ENCODE data around the gene LRIG2.
A peak's percentile ranks its signal among the peaks of the same experiment; 100 is the strongest.
"Not testable (repeated sequence)": the region's sequence is repeated elsewhere in the genome, so short reads cannot be mapped to it uniquely, and the experiment has no call there.

LRIG2 gene

DNA sequence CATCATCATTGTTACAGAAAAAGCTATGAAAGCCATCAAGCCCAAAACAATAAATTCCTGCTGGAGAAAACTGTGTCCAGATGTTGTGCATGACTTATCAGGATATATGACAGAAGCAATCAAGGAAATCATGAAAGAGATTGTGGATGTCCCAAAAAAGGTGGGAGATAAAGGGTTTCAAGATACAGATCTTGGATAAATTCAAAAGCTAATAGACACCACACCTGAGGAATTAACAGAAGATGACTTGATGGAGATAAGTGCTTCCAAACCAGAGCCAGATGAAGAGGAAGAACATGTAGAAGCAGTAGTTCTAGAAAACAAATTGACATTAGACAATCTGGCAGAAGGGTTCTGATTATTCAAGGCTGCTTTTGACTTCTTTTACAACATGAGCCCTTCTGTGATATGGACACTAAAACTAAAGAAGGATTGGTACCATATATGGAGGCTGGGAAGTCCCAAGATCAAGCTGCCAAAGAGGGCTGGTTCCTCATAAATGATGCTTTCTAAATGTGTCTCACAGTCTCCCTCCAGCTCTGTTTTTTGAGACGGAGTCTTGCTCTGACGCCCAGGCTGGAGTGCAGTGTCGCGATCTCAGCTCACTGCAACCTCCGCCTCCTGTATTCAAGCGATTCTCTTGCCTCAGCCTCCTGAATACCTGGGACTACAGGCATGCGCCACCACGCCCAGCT is 32.1 kb upstream of the LRIG2 start:
- H3K4me3 ChIP-seq (ENCODE audit: low read depth in 1 of 5, low read length in 5 of 5): no peak overlapping the region
- no peak overlapping the region for H3K27ac ChIP-seq (ENCODE audit: low read depth, low read length)
- peaks cover 6 to 31% (median 18%) of the 10 kb centered on the region in 5 donors for H3K4me1 ChIP-seq (ENCODE audit: control insufficient read depth in 5 of 5, insufficient read depth in 5 of 5, low read length in 5 of 5)
- H3K27me3 ChIP-seq (ENCODE audit: control insufficient read depth in 5 of 5, insufficient read depth in 4 of 5, low read length in 5 of 5): no peaks in the 10 kb centered on the region
- no peaks in the 10 kb centered on the region for H3K36me3 ChIP-seq (ENCODE audit: control insufficient read depth in 5 of 5, insufficient read depth in 5 of 5, low read length in 5 of 5)
- H3K9ac ChIP-seq (ENCODE audit: low read length in 5 of 5): no peak overlapping the region
- H3K9me3 ChIP-seq (ENCODE audit: control insufficient read depth in 5 of 5, low read length in 5 of 5): no peaks in the 10 kb centered on the region

GRCh38 chr1:113041569-113042284 is 31.3 kb upstream of the LRIG2 start:
- H3K27ac ChIP-seq (ENCODE audit: low read depth, low read length): no peak overlapping the region
- H3K36me3 ChIP-seq (ENCODE audit: control insufficient read depth in 5 of 5, insufficient read depth in 5 of 5, low read length in 5 of 5): no peaks in the 10 kb centered on the region
- no peak overlapping the region for H3K9ac ChIP-seq (ENCODE audit: low read length in 5 of 5)
- H3K4me3 ChIP-seq (ENCODE audit: low read depth in 1 of 5, low read length in 5 of 5): no peak overlapping the region
- H3K27me3 ChIP-seq (ENCODE audit: control insufficient read depth in 5 of 5, insufficient read depth in 4 of 5, low read length in 5 of 5): no peaks in the 10 kb centered on the region
- no peaks in the 10 kb centered on the region for H3K9me3 ChIP-seq (ENCODE audit: control insufficient read depth in 5 of 5, low read length in 5 of 5)
- H3K4me1 ChIP-seq (ENCODE audit: control insufficient read depth in 5 of 5, insufficient read depth in 5 of 5, low read length in 5 of 5): peaks cover 6 to 31% (median 18%) of the 10 kb centered on the region in 5 donors

GRCh38 chr1:113042285-113043143 is 30.5 kb upstream of the LRIG2 start:
- peak overlapping the region in 3 of 5 donors; percentile 8 to 47 (median 31) for H3K9ac ChIP-seq (ENCODE audit: low read length in 5 of 5)

GRCh38 chr1:113043144-113043488 is 29.9 kb upstream of the LRIG2 start:
- H3K9me3 ChIP-seq (ENCODE audit: control insufficient read depth in 5 of 5, low read length in 5 of 5); H3K27me3 ChIP-seq (ENCODE audit: control insufficient read depth in 5 of 5, insufficient read depth in 4 of 5, low read length in 5 of 5); H3K36me3 ChIP-seq (ENCODE audit: control insufficient read depth in 5 of 5, insufficient read depth in 5 of 5, low read length in 5 of 5): not testable (repeated sequence)
- H3K4me1 ChIP-seq (ENCODE audit: control insufficient read depth in 5 of 5, insufficient read depth in 5 of 5, low read length in 5 of 5): peaks cover 6 to 31% (median 18%) of the 10 kb centered on the region in 5 donors
- peak overlapping the region; percentile 5 to 57 (median 21) for H3K4me3 ChIP-seq (ENCODE audit: low read depth in 1 of 5, low read length in 5 of 5)
- H3K9ac ChIP-seq (ENCODE audit: low read length in 5 of 5): peak overlapping the region in 4 of 5 donors; percentile 31 to 61 (median 42)
- H3K27ac ChIP-seq (ENCODE audit: low read depth, low read length): peak overlapping the region; percentile 90

More at GRCh38 chr1:113042285-113043143, 30.5 kb upstream of the LRIG2 start:
- peak overlapping the region; percentile 5 to 57 (median 21) for H3K4me3 ChIP-seq (ENCODE audit: low read depth in 1 of 5, low read length in 5 of 5)
- no peaks in the 10 kb centered on the region for H3K9me3 ChIP-seq (ENCODE audit: control insufficient read depth in 5 of 5, low read length in 5 of 5)
- H3K27ac ChIP-seq (ENCODE audit: low read depth, low read length): peak overlapping the region; percentile 90
- H3K27me3 ChIP-seq (ENCODE audit: control insufficient read depth in 5 of 5, insufficient read depth in 4 of 5, low read length in 5 of 5): no peaks in the 10 kb centered on the region
- no peaks in the 10 kb centered on the region for H3K36me3 ChIP-seq (ENCODE audit: control insufficient read depth in 5 of 5, insufficient read depth in 5 of 5, low read length in 5 of 5)
- peaks cover 6 to 31% (median 18%) of the 10 kb centered on the region in 5 donors for H3K4me1 ChIP-seq (ENCODE audit: control insufficient read depth in 5 of 5, insufficient read depth in 5 of 5, low read length in 5 of 5)

GRCh38 chr1:113046569-113046968 is 26.4 kb upstream of the LRIG2 start:
- H3K4me3 ChIP-seq (ENCODE audit: low read depth in 1 of 5, low read length in 5 of 5): no peak overlapping the region
- no peaks in the 10 kb centered on the region for H3K36me3 ChIP-seq (ENCODE audit: control insufficient read depth in 5 of 5, insufficient read depth in 5 of 5, low read length in 5 of 5)
- H3K27me3 ChIP-seq (ENCODE audit: control insufficient read depth in 5 of 5, insufficient read depth in 4 of 5, low read length in 5 of 5): no peaks in the 10 kb centered on the region
- no peak overlapping the region for H3K9ac ChIP-seq (ENCODE audit: low read length in 5 of 5)
- no peaks in the 10 kb centered on the region for H3K9me3 ChIP-seq (ENCODE audit: control insufficient read depth in 5 of 5, low read length in 5 of 5)
- no peak overlapping the region for H3K27ac ChIP-seq (ENCODE audit: low read depth, low read length)
- peaks cover 6 to 31% (median 18%) of the 10 kb centered on the region in 5 donors for H3K4me1 ChIP-seq (ENCODE audit: control insufficient read depth in 5 of 5, insufficient read depth in 5 of 5, low read length in 5 of 5)

DNA sequence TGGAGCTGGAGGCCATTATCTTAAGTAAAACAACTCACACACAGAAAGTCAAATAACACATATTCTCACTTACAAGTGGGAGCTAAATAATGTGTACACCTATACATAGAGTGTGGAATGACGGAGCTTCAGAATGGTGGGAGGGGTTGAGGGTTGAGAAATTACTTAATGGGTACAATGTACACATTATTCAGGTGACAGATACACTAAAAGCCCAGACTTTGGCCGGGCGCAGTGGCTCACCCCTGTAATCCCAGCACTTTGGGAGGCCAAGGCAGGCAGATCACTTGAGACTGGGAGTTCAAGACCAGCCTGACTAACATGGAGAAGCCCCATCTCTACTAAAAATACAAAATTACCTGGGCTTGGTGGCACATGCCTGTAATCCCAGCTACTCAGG is 24.9 kb upstream of the LRIG2 start:
- H3K4me1 ChIP-seq (ENCODE audit: control insufficient read depth in 5 of 5, insufficient read depth in 5 of 5, low read length in 5 of 5): peaks cover 0 to 20% (median 8%) of the 10 kb centered on the region in 5 donors
- H3K4me3 ChIP-seq (ENCODE audit: low read depth in 1 of 5, low read length in 5 of 5): no peak overlapping the region
- H3K9me3 ChIP-seq (ENCODE audit: control insufficient read depth in 5 of 5, low read length in 5 of 5): no peaks in the 10 kb centered on the region
- H3K27me3 ChIP-seq (ENCODE audit: control insufficient read depth in 5 of 5, insufficient read depth in 4 of 5, low read length in 5 of 5): no peaks in the 10 kb centered on the region
- H3K9ac ChIP-seq (ENCODE audit: low read length in 5 of 5): no peak overlapping the region
- H3K27ac ChIP-seq (ENCODE audit: low read depth, low read length): no peak overlapping the region
- H3K36me3 ChIP-seq (ENCODE audit: control insufficient read depth in 5 of 5, insufficient read depth in 5 of 5, low read length in 5 of 5): no peaks in the 10 kb centered on the region

- H3K27ac ChIP-seq (ENCODE audit: low read depth, low read length): no peak overlapping the region
- no peaks in the 10 kb centered on the region for H3K36me3 ChIP-seq (ENCODE audit: control insufficient read depth in 5 of 5, insufficient read depth in 5 of 5, low read length in 5 of 5)
- H3K9ac ChIP-seq (ENCODE audit: low read length in 5 of 5): no peak overlapping the region
- peaks cover 0 to 7% (median 1%) of the 10 kb centered on the region in 5 donors for H3K4me1 ChIP-seq (ENCODE audit: control insufficient read depth in 5 of 5, insufficient read depth in 5 of 5, low read length in 5 of 5)
- H3K9me3 ChIP-seq (ENCODE audit: control insufficient read depth in 5 of 5, low read length in 5 of 5): no peaks in the 10 kb centered on the region
- no peak overlapping the region for H3K4me3 ChIP-seq (ENCODE audit: low read depth in 1 of 5, low read length in 5 of 5)
- no peaks in the 10 kb centered on the region for H3K27me3 ChIP-seq (ENCODE audit: control insufficient read depth in 5 of 5, insufficient read depth in 4 of 5, low read length in 5 of 5)
Measured at GRCh38 chr1:113053344-113054126, 19.5 kb upstream of the LRIG2 start.

- H3K9ac ChIP-seq (ENCODE audit: low read length in 5 of 5): no peak overlapping the region
- H3K27me3 ChIP-seq (ENCODE audit: control insufficient read depth in 5 of 5, insufficient read depth in 4 of 5, low read length in 5 of 5): no peaks in the 10 kb centered on the region
- peaks cover 0 to 17% (median 8%) of the 10 kb centered on the region in 5 donors for H3K4me1 ChIP-seq (ENCODE audit: control insufficient read depth in 5 of 5, insufficient read depth in 5 of 5, low read length in 5 of 5)
- no peak overlapping the region for H3K4me3 ChIP-seq (ENCODE audit: low read depth in 1 of 5, low read length in 5 of 5)
- H3K36me3 ChIP-seq (ENCODE audit: control insufficient read depth in 5 of 5, insufficient read depth in 5 of 5, low read length in 5 of 5): no peaks in the 10 kb centered on the region
- no peaks in the 10 kb centered on the region for H3K9me3 ChIP-seq (ENCODE audit: control insufficient read depth in 5 of 5, low read length in 5 of 5)
- no peak overlapping the region for H3K27ac ChIP-seq (ENCODE audit: low read depth, low read length)
Measured at GRCh38 chr1:113055570-113055969, 17.4 kb upstream of the LRIG2 start.

GRCh38 chr1:113057006-113057405 is 16.0 kb upstream of the LRIG2 start:
- Histone ChIP-seq H3K27ac (ENCODE audit: low read depth, low read length) (no peak overlapping the region), H3K4me1 (ENCODE audit: control insufficient read depth in 5 of 5, insufficient read depth in 5 of 5, low read length in 5 of 5) (peaks cover 0 to 17% (median 8%) of the 10 kb centered on the region in 5 donors), H3K36me3 (ENCODE audit: control insufficient read depth in 5 of 5, insufficient read depth in 5 of 5, low read length in 5 of 5) (no peaks in the 10 kb centered on the region), H3K4me3 (ENCODE audit: low read depth in 1 of 5, low read length in 5 of 5) (no peak overlapping the region), H3K9me3 (ENCODE audit: control insufficient read depth in 5 of 5, low read length in 5 of 5) (no peaks in the 10 kb centered on the region), H3K27me3 (ENCODE audit: control insufficient read depth in 5 of 5, insufficient read depth in 4 of 5, low read length in 5 of 5) (no peaks in the 10 kb centered on the region), H3K9ac (ENCODE audit: low read length in 5 of 5) (no peak overlapping the region)
